GM20000 (cell line): Measurements from ENCODE around the gene MVP.

Experiments used
- DNase-seq: peaks from one replicate; pipeline ENCODE4 v3.0.0; 2012; ENCODE audit warnings: low spot score
- CTCF ChIP-seq: IDR thresholded peaks from 2 replicates; pipeline ENCODE4 v1.5.1; 2012; ENCODE audit warnings: mild to moderate bottlenecking, control low read depth; ENCODE audit errors: extremely low read depth, missing control alignments

Gene MVP

GRCh38 chr16:29836623-29837022, 16.4 kb downstream of the MVP start:
- TF ChIP-seq CTCF: no peak

GRCh38 chr16:29837841-29838240, 17.6 kb downstream of the MVP start:
- no peak for TF ChIP-seq CTCF
- DNase-seq: no peak

More at GRCh38 chr16:29836623-29837022, 16.4 kb downstream of the MVP start:
- no peak for DNase-seq

GRCh38 chr16:29839822-29840221, 19.6 kb downstream of the MVP start:
- no peak for TF ChIP-seq CTCF
- no peak for DNase-seq

GRCh38 chr16:29840240-29840639, 20.0 kb downstream of the MVP start:
- DNase-seq: no peak
- TF ChIP-seq CTCF: no peak

GRCh38 chr16:29841631-29842030, 21.4 kb downstream of the MVP start:
- DNase-seq: no peak
- no peak for TF ChIP-seq CTCF

- TF ChIP-seq CTCF: no peak
Observed at GRCh38 chr16:29842732-29843346, 22.6 kb downstream of the MVP start.

GRCh38 chr16:29843931-29844330, 23.7 kb downstream of the MVP start:
- no peak for DNase-seq
- no peak for TF ChIP-seq CTCF

More at GRCh38 chr16:29842732-29843346, 22.6 kb downstream of the MVP start:
- no peak for DNase-seq
